HCT116 (cell line): ENCODE results near the gene PSMD2. TPM values are rescaled to one million over a fixed set of nuclear protein-coding genes. Genes with fewer than 3 reads are reported as not detected.

Experiments
- ATAC-seq: fragments of 200-7000 bp; cut with Tn5 transposase; 2 replicates; pipeline ENCODE4 v1.9.1; 2020; ENCODE audit warnings: mild to moderate bottlenecking, moderate library complexity
- BruUV-seq: library from RNA; stranded (reverse); fragments of 400-500 nt; replicated peaks from 2 replicates; lab custom pipeline; 2021; lab: Mats Ljungman, UMichigan
- CTCF ChIA-PET: fragments of 300-600 bp; sonication (Branson Sonifier 250); formaldehyde crosslinking; loops from one replicate; lab custom pipeline; 2021; ENCODE audit warnings: antibody characterized with exemption; lab: Charles Lee
- POLR2A ChIA-PET: fragments of 300-600, 350-600 bp; sonication (Branson Sonifier 250); formaldehyde crosslinking; loops from one replicate; lab custom pipeline; 2021; ENCODE audit warnings: antibody characterized with exemption; lab: Charles Lee
- RAD21 ChIA-PET, 2 experiments: fragments of 300-600 bp; sonication (Branson Sonifier 250); formaldehyde crosslinking; loops; one replicate each; lab custom pipeline; 2023; ENCODE audit warnings: low total read pairs in 2 of 2; ENCODE audit not compliant: uncharacterized antibody in 2 of 2, unreplicated experiment in 2 of 2, low non-redundant PET in 1 of 2; lab: Charles Lee
- DNase-seq: peaks from one replicate; pipeline ENCODE4 v3.0.0-alpha.2; 2010; ENCODE audit warnings: low read depth, low spot score
- H2AFZ ChIP-seq: fragments of 200-600 bp; shearing (Covaris generic), sonication (generic); 2 replicates; pipeline ENCODE4 v1.6.1; 2017; ENCODE audit warnings: low read depth, mixed run types, mixed read lengths, antibody characterized with exemption, low read length; ENCODE audit not compliant: poor library complexity, severe bottlenecking
- H3K27ac ChIP-seq: 2 replicates; pipeline ENCODE4 v1.5.1; 2012; ENCODE audit warnings: low read depth, low read length
- H3K27me3 ChIP-seq: fragments of 200-600 bp; sonication (generic); 2 replicates; pipeline ENCODE4 v1.6.1; 2016; ENCODE audit warnings: mixed run types, low read length, mixed read lengths; ENCODE audit not compliant: insufficient read depth
- H3K36me3 ChIP-seq, 2 experiments: fragments of 200-500 bp in 1 of 2; fragments of 200-600 bp in 1 of 2; sonication (Bioruptor generic) in 1 of 2; sonication (generic) in 1 of 2; 2 replicates each; pipeline versions ENCODE4 v1.5.1 to v1.6.1; 2014 to 2016; ENCODE audit warnings: low read length in 2 of 2, inconsistent platforms in 1 of 2, mixed read lengths in 1 of 2, mixed run types in 1 of 2; ENCODE audit not compliant: insufficient read depth in 2 of 2, control insufficient read depth in 1 of 2
- H3K4me1 ChIP-seq, 2 experiments: fragments of 200-600 bp in 1 of 2; sonication (generic) in 1 of 2; 2 replicates each; pipeline versions ENCODE4 v1.5.1 to v1.6.1; 2012 to 2017; ENCODE audit warnings: low read length in 2 of 2, inconsistent platforms in 1 of 2, mild to moderate bottlenecking in 1 of 2, mixed read lengths in 1 of 2, mixed run types in 1 of 2, moderate library complexity in 1 of 2; ENCODE audit not compliant: insufficient read depth in 2 of 2, control insufficient read depth in 1 of 2
- H3K4me2 ChIP-seq: fragments of 200-600 bp; sonication (generic); 2 replicates; pipeline ENCODE4 v1.6.1; 2017; ENCODE audit warnings: mixed run types, low read length, mixed read lengths
- H3K4me3 ChIP-seq, 2 experiments: fragments of 200-600 bp in 1 of 2; sonication (generic) in 1 of 2; replicated peaks in 1 of 2; 2 replicates each; pipeline ENCODE4 v1.5.1; 2011 to 2016; ENCODE audit warnings: low read length in 2 of 2, control low read depth in 1 of 2, low read depth in 1 of 2, mild to moderate bottlenecking in 1 of 2, mixed read lengths in 1 of 2, mixed run types in 1 of 2
- H3K79me2 ChIP-seq: fragments of 200-600 bp; sonication (generic); 2 replicates; pipeline ENCODE4 v1.6.1; 2017; ENCODE audit warnings: mild to moderate bottlenecking, mixed run types, low read length, moderate library complexity, mixed read lengths; ENCODE audit not compliant: insufficient read depth
- H3K9ac ChIP-seq: fragments of 200-600 bp; sonication (generic); 2 replicates; pipeline ENCODE4 v1.6.1; 2016; ENCODE audit warnings: low read length, mixed read lengths
- H3K9me2 ChIP-seq: fragments of 200-600 bp; sonication (generic), shearing (Covaris generic); 2 replicates; pipeline ENCODE4 v1.6.1; 2017; ENCODE audit warnings: mixed run types, mild to moderate bottlenecking, moderate library complexity; ENCODE audit not compliant: insufficient read depth
- H3K9me3 ChIP-seq, 2 experiments: fragments of 200-500 bp in 1 of 2; fragments of 200-600 bp in 1 of 2; sonication (Bioruptor generic) in 1 of 2; sonication (generic) in 1 of 2; 2 replicates each; pipeline ENCODE4 v1.6.1; 2014 to 2017; ENCODE audit warnings: low read length in 2 of 2, mixed read lengths in 2 of 2, inconsistent platforms in 1 of 2, low read depth in 1 of 2, mild to moderate bottlenecking in 1 of 2, mixed run types in 1 of 2, moderate library complexity in 1 of 2; ENCODE audit not compliant: control insufficient read depth in 1 of 2, insufficient read depth in 1 of 2
- H4K20me1 ChIP-seq: fragments of 200-600 bp; sonication (generic), shearing (Covaris generic); 2 replicates; pipeline ENCODE4 v1.6.1; 2017; ENCODE audit warnings: mixed run types, mild to moderate bottlenecking, moderate library complexity; ENCODE audit not compliant: insufficient read depth
- EGR1 ChIP-seq: IDR thresholded peaks from 2 replicates; pipeline ENCODE4 v1.6.1; 2012; ENCODE audit warnings: low read depth
- EZH2 ChIP-seq: fragments of 200-600 bp; sonication (generic); IDR thresholded peaks from 2 replicates; pipeline ENCODE4 v1.6.1; 2017; ENCODE audit warnings: antibody characterized with exemption, mixed run types
- EZH2phosphoT487 ChIP-seq: fragments of 200-600 bp; IDR thresholded peaks from 2 replicates; pipeline ENCODE4 v1.6.1; 2018; ENCODE audit warnings: antibody characterized with exemption, borderline replicate concordance
- MAX ChIP-seq: IDR thresholded peaks from 2 replicates; pipeline ENCODE4 v1.6.1; 2012
- SP1 ChIP-seq: IDR thresholded peaks from 2 replicates; pipeline ENCODE4 v1.6.1; 2012; ENCODE audit warnings: low read depth
- SRF ChIP-seq: IDR thresholded peaks from 2 replicates; pipeline ENCODE4 v1.6.1; 2012; ENCODE audit warnings: low read depth
- ZNF274 ChIP-seq: fragments of 200-500 bp; sonication (Bioruptor generic); IDR thresholded peaks from 2 replicates; pipeline ENCODE4 v1.6.1; 2014; ENCODE audit warnings: mild to moderate bottlenecking, low read depth, low read length, inconsistent platforms
- intact Hi-C: fragments of 100-400 bp; cut with micrococcal nuclease; formaldehyde crosslinking; loops from 2 replicates; pipeline ENCODE4 v1.10.0; 2022
- total RNA-seq: library from RNA; stranded (reverse); gene quantifications from one replicate; pipeline ENCODE4 v1.2.1, GENCODE V29; 2021; ENCODE audit not compliant: unreplicated experiment

Gene PSMD2
- total RNA-seq, 1 experiment from 2014 or later = 402 TPM

DNA sequence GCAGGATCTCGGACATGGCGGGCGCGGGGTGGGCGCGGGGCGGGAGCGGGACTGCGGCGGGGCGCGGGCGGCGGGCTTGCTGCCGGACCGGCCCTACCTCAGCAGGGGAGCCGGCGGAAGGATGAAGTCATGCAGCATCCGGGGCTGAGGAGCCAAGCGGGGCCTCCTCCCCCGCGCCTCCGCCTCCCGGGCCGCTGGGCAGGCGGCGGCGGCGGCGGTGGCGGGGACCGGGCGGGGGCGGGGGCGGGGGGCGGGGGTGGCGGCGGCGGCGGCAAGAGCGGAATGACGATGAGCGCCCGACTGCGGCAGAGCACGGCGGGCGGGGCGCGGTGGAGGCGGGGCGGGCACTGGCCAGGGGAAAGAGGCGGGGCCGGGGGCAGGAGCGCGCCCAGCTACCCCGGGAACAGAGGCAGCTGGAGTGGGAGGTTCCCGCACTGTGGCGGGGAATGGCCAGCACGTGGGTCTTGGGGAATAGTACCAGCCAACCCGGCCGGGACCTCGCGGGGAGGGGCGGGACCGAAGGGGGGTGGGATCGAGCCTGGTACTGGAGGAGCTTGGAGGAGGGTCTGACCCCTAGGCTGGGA is 37.7 kb upstream of the PSMD2 start, which contains the start of gene CAMK2N2:
Gene CAMK2N2 (minus strand): TSS at position 284 of the 584 bp plus-strand sequence. CDS start 268 bp downstream, at position 16.
- H4K20me1 ChIP-seq = no peaks in the 10 kb centered on the region
- H3K9me3 ChIP-seq = no peaks in the 10 kb centered on the region
- CTCF ChIA-PET = interaction anchor here (0.7 to 1.4 kb wide), 4 partner anchors 10 to 376 kb away, joined by 3 to 7 read pairs (median 4); partner anchors contain the start of gene PARL
- peaks cover 3 to 24% of the 10 kb centered on the region in 2 experiments; a peak in 3 of 4 replicates for H3K4me1 ChIP-seq
- peak within 1 kb of the TSS; percentile 62 for H3K9ac ChIP-seq
- H3K27me3 ChIP-seq = no peaks in the 10 kb centered on the region
- H2AFZ ChIP-seq = peak within 1 kb of the TSS; percentile 54
- TF ChIP-seq EZH2 (no peak), SRF (no peak), SP1 (no peak; the same call in 1 of the 2 replicates), EZH2phosphoT487 (no peak), MAX (peak; percentile 74), EGR1 (0 out of 2 replicates have a peak, but pooled peaks have one; percentile 17), ZNF274 (no peak)
- no peak for DNase-seq
- H3K27ac ChIP-seq = peak within 1 kb of the TSS; percentile 46; the same call in 1 of the 2 replicates
- POLR2A ChIA-PET = interaction anchor here (0.6 kb wide), 1 partner anchor 86 kb away, joined by 3 read pairs; no protein-coding TSS in a partner anchor
- RAD21 ChIA-PET = interaction anchor here in 1 of 2 experiments (0.5 kb wide), 1 partner anchor 116 kb away, joined by 4 read pairs; no protein-coding TSS in a partner anchor
- no peaks in the 10 kb centered on the region; a peak in 1 of 4 replicates for H3K36me3 ChIP-seq
- intact Hi-C loops = no loop called here
- ATAC-seq = peak; percentile 92
- BruUV-seq = no TSS peak
- peak within 1 kb of the TSS; percentile 92 for H3K4me2 ChIP-seq
- H3K4me3 ChIP-seq = peak within 1 kb of the TSS; percentile 50 to 63
- H3K9me2 ChIP-seq = no peaks in the 10 kb centered on the region
- no peaks in the 10 kb centered on the region for H3K79me2 ChIP-seq
